Large intestine (tissue), 3 donors: Measurements from ENCODE around the gene FNBP1. TPM values are rescaled to one million over a fixed set of nuclear protein-coding genes. Genes with fewer than 3 reads are reported as not detected.

ENCODE experiments used
- DNase-seq, 2 donors: peaks; one replicate each; pipeline versions ENCODE4 v3.0.0 to v3.0.0-alpha.2; 2013
- H3K27ac ChIP-seq: one replicate; pipeline ENCODE4 v1.5.1; 2013; ENCODE audit warnings: low read length
- H3K27me3 ChIP-seq: 2 replicates; pipeline ENCODE4 v1.6.1; 2013; ENCODE audit warnings: low read length; ENCODE audit not compliant: control insufficient read depth, insufficient read depth
- H3K36me3 ChIP-seq: 2 replicates; pipeline ENCODE4 v1.6.1; 2013; ENCODE audit warnings: low read length; ENCODE audit not compliant: control insufficient read depth, insufficient read depth
- H3K4me1 ChIP-seq: one replicate; pipeline ENCODE4 v1.6.1; 2013; ENCODE audit warnings: low read length; ENCODE audit not compliant: control insufficient read depth, insufficient read depth
- H3K4me3 ChIP-seq: one replicate; pipeline ENCODE4 v1.5.1; 2013; ENCODE audit warnings: low read length
- H3K9me3 ChIP-seq: one replicate; pipeline ENCODE4 v1.6.1; 2013; ENCODE audit warnings: mild to moderate bottlenecking, low read depth, low read length, moderate library complexity; ENCODE audit not compliant: control insufficient read depth
- WGBS: methylation state at CpG from one replicate; pipeline ENCODE4 v1.1.5; 2013; ENCODE audit warnings: low lambda C conversion rate; ENCODE audit not compliant: insufficient coverage; 5-methylcytosine and 5-hydroxymethylcytosine counted together
- polyA plus RNA-seq: library from polyadenylated mRNA; unstranded; fragments of 120-200 nt; gene quantifications from one replicate; pipeline ENCODE4 v1.2.1, GENCODE V29; 2013

FNBP1 gene
- polyA plus RNA-seq, 1 donor, result 25.1 TPM

- 92% methylated on average over 2 of the region's 8 CpGs for WGBS
- H3K27ac ChIP-seq, result no peak overlapping the region
- no peak for DNase-seq
Observed at GRCh38 chr9:129902740-129903134, 140.3 kb downstream of the FNBP1 start.

GRCh38 chr9:129901993-129902739, 140.8 kb downstream of the FNBP1 start:
- no peaks in the 10 kb centered on the region for H3K27me3 ChIP-seq
- H3K9me3 ChIP-seq, result no peaks in the 10 kb centered on the region
- no peak overlapping the region for H3K4me3 ChIP-seq
- WGBS, result no CpG with 5 or more reads among the region's 9 CpGs
- no peaks in the 10 kb centered on the region for H3K4me1 ChIP-seq
- DNase-seq, result no peak
- no peak overlapping the region for H3K27ac ChIP-seq
- peaks cover 18% of the 10 kb centered on the region for H3K36me3 ChIP-seq

More at GRCh38 chr9:129902740-129903134, 140.3 kb downstream of the FNBP1 start:
- H3K27me3 ChIP-seq, result no peaks in the 10 kb centered on the region
- H3K4me3 ChIP-seq, result no peak overlapping the region
- peaks cover 20% of the 10 kb centered on the region for H3K36me3 ChIP-seq
- no peaks in the 10 kb centered on the region for H3K4me1 ChIP-seq
- H3K9me3 ChIP-seq, result no peaks in the 10 kb centered on the region

- no peak overlapping the region for H3K27ac ChIP-seq
- WGBS, result 100% methylated on average over 1 of the region's 20 CpGs
Observed at GRCh38 chr9:129900263-129901027, 142.5 kb downstream of the FNBP1 start.

GRCh38 chr9:129899620-129900019, 143.4 kb downstream of the FNBP1 start:
- WGBS, result 100% methylated on average over 1 of the region's 2 CpGs
- Histone ChIP-seq H3K27ac (no peak overlapping the region), H3K36me3 (peaks cover 24% of the 10 kb centered on the region)

More at GRCh38 chr9:129900263-129901027, 142.5 kb downstream of the FNBP1 start:
- Histone ChIP-seq H3K4me1 (no peaks in the 10 kb centered on the region), H3K36me3 (peaks cover 23% of the 10 kb centered on the region), H3K27me3 (no peaks in the 10 kb centered on the region), H3K4me3 (no peak overlapping the region), H3K9me3 (no peaks in the 10 kb centered on the region)
- DNase-seq, result no peak

GRCh38 chr9:129898185-129898584, 144.8 kb downstream of the FNBP1 start:
- no peaks in the 10 kb centered on the region for H3K27me3 ChIP-seq
- H3K36me3 ChIP-seq, result peaks cover 24% of the 10 kb centered on the region
- H3K27ac ChIP-seq, result no peak overlapping the region
- no CpG with 5 or more reads among the region's 8 CpGs for WGBS
- DNase-seq, result no peak
- H3K4me1 ChIP-seq, result no peaks in the 10 kb centered on the region
- H3K9me3 ChIP-seq, result no peaks in the 10 kb centered on the region
- H3K4me3 ChIP-seq, result no peak overlapping the region

More at GRCh38 chr9:129899620-129900019, 143.4 kb downstream of the FNBP1 start:
- Histone ChIP-seq H3K4me1 (no peaks in the 10 kb centered on the region), H3K9me3 (no peaks in the 10 kb centered on the region), H3K4me3 (no peak overlapping the region), H3K27me3 (no peaks in the 10 kb centered on the region)
- DNase-seq, result no peak

- no peaks in the 10 kb centered on the region for H3K4me1 ChIP-seq
- no peak overlapping the region for H3K27ac ChIP-seq
- no peaks in the 10 kb centered on the region for H3K9me3 ChIP-seq
- H3K27me3 ChIP-seq, result no peaks in the 10 kb centered on the region
- no peak overlapping the region for H3K4me3 ChIP-seq
- H3K36me3 ChIP-seq, result peaks cover 19% of the 10 kb centered on the region
- 80% methylated on average over 2 of the region's 6 CpGs for WGBS
- DNase-seq, result no peak
Observed at GRCh38 chr9:129897263-129897662, 145.7 kb downstream of the FNBP1 start.

GRCh38 chr9:129895376-129896268, 147.4 kb downstream of the FNBP1 start:
- WGBS, result 100% methylated on average over 3 of the region's 17 CpGs
- Histone ChIP-seq H3K27ac (no peak overlapping the region), H3K4me3 (no peak overlapping the region), H3K36me3 (peaks cover 15% of the 10 kb centered on the region), H3K9me3 (no peaks in the 10 kb centered on the region), H3K27me3 (no peaks in the 10 kb centered on the region), H3K4me1 (peaks cover 2% of the 10 kb centered on the region)
- no peak for DNase-seq

- Histone ChIP-seq H3K27me3 (no peaks in the 10 kb centered on the region), H3K36me3 (peaks cover 12% of the 10 kb centered on the region), H3K4me1 (peaks cover 2% of the 10 kb centered on the region), H3K27ac (no peak overlapping the region), H3K9me3 (no peaks in the 10 kb centered on the region), H3K4me3 (no peak overlapping the region)
- DNase-seq, result no peak
- 100% methylated on average over 1 of the region's 9 CpGs for WGBS
Observed at GRCh38 chr9:129894120-129894823, 148.7 kb downstream of the FNBP1 start.

GRCh38 chr9:129891569-129891968, 151.4 kb downstream of the FNBP1 start:
- Histone ChIP-seq H3K4me3 (no peak overlapping the region), H3K36me3 (peaks cover 17% of the 10 kb centered on the region), H3K9me3 (no peaks in the 10 kb centered on the region), H3K27ac (no peak overlapping the region), H3K27me3 (no peaks in the 10 kb centered on the region), H3K4me1 (peaks cover 2% of the 10 kb centered on the region)
- WGBS, result 70% methylated on average over 1 of the region's 4 CpGs
- DNase-seq, result no peak
